GM19468 (cell line): ENCODE results near the gene TM9SF1.
A peak's percentile ranks its signal among the peaks of the same experiment; 100 is the strongest.
"Not testable (repeated sequence)": the region's sequence is repeated elsewhere in the genome, so short reads cannot be mapped to it uniquely, and the experiment has no call there.

ENCODE experiments used
- ATAC-seq: cut with Tn5 transposase; IDR thresholded peaks from one replicate; pipeline ENCODE4 v1.9.1; 2021; ENCODE audit warnings: mild to moderate bottlenecking, moderate library complexity, moderate number of reproducible peaks; ENCODE audit not compliant: unreplicated experiment; ENCODE audit errors: extremely low read depth

Gene TM9SF1

GRCh38 chr14:24226473-24226872 is 31.2 kb upstream of the TM9SF1 start:
- no peak for ATAC-seq

- no peak for ATAC-seq
These were observed 29.4 kb upstream of the TM9SF1 start for GRCh38 chr14:24224618-24225071.

DNA sequence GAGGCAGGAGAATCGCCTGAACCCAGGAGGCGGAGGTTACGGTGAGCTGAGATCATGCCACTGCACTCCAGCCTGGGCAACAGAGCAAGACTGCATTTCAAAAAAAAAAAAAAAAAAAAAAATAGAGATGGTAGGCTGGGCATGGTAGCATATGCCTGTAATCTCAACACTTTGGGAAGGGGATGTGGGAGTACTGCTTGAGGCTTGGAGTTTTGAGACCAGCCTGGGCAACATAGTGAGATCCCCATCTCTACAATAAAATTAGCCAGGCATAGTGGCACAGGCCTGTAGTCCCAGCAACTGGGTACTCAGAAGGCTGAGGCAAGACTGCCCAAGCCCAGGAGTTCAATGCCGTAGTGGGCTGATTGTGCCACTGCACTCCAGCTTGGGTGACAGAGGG is 27.7 kb upstream of the TM9SF1 start:
- not testable (repeated sequence) for ATAC-seq

DNA sequence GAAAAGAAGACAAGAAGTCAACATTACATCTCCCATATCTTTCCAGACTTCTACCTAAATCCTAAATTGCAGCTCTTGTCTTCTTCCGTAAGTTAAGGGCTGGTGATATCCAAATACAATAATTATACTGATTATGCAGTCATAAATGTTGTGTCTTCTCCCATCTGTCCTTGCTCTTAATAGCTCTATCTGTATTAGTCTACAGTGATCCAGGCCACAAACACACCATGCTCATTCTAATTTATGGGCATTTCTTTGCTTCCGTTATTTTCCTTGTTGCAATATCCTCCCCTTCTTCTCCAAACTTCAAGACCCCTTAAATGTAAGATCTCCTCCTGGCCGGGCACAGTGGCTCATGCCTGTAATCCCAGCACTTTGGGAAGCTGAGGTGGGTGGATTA is 24.3 kb upstream of the TM9SF1 start:
- no peak for ATAC-seq

DNA sequence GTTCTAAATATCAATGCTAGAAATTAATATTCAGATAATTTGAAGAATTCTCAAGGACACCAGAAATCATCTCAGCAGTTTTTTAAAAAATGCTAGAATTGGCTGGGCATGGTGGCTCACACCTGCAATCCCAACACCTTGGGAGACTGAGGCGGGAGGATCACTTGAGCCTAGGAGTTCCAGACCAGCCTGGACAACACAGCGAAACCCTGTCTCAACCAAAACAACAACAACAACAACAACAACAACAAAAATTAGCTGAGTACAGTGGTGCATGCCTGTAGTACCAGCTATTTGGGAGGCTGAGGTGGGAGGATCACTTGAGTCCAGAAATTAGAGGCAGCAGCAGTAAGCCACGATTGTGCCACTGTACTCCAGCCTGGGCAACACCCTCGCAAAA is 23.8 kb upstream of the TM9SF1 start:
- ATAC-seq: no peak

DNA sequence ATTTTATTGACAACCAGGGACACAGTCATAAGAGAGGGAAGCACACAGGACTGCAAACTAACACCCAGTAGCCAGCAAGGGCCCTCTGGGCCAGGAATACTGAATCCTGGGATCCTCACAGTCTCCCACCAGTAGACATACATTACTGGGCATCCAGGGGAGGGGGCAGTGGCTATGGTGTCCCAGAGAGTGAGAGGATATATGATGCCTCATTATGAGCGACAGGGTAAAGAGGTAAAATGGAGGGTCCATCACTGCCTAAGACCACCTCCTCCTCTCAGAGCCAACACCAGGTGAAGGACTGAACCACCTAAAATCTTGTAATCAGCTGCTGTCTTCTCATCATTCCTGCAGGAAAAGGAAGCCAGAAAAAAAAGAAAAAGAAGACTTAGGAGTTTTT is 21.6 kb upstream of the TM9SF1 start:
- not testable (repeated sequence) for ATAC-seq

DNA sequence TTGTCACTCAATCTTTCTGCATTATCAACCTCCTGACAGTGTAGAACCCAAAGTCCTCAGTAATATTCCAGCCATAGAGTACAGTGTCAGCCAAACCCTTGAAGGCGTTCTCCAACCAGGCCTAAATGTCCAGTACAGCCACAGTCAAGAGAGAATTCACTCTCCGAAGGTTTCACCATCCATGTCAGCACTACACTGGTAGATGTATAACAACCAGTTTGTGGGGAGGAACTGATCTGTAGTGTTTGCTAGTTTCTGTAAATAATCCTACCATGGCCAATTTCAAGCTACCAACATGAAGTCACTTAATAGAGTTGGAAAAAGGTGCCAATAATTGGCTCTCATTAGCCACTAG is 21.1 kb upstream of the TM9SF1 start:
- ATAC-seq: no peak

DNA sequence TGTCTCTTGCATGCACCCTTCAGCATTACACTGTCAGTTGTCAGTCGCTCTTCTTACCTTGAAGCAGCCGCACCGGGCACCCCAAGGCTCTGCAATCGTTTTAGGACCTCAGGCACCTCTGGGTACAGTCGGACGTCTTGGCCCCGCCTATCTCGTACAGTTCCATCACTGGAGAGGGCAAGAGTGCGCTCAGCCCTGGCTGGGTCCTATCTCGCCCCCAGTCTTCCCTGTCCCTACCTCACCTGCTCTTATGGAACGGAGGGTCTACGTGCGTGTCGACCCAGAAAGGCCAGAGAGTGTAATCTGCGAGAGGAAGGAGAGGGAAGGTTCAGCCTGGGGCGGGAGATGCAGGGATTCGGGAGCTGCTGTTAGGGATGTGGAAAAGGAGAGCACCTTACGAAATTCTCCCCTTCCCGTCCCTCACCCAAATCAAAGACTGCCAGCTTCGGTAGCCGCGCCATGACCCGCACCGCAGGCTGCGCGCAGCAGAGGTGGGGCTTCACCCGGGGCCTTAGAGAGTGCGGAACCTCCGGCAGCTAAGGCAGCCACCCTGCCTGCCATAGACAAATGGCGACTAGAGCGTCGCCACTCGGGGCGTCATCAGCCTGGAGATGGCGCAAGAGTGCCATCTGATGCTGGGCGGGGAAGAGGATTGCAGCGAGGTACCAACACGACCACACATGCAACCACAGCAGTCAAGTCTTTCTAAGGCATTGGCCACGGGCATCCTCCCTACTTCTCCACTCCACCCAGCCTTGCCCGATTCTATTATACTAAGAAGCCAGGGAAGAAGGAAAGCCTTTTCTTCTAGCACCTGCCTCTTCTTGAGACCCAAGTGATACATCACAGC is 20.5 kb upstream of the TM9SF1 start, which contains the start of gene MDP1:
MDP1 (minus strand) TSS at position 572 of the 850 bp plus-strand sequence; CDS start at position 461, 111 bp downstream.
- peak; percentile 70 for ATAC-seq

DNA sequence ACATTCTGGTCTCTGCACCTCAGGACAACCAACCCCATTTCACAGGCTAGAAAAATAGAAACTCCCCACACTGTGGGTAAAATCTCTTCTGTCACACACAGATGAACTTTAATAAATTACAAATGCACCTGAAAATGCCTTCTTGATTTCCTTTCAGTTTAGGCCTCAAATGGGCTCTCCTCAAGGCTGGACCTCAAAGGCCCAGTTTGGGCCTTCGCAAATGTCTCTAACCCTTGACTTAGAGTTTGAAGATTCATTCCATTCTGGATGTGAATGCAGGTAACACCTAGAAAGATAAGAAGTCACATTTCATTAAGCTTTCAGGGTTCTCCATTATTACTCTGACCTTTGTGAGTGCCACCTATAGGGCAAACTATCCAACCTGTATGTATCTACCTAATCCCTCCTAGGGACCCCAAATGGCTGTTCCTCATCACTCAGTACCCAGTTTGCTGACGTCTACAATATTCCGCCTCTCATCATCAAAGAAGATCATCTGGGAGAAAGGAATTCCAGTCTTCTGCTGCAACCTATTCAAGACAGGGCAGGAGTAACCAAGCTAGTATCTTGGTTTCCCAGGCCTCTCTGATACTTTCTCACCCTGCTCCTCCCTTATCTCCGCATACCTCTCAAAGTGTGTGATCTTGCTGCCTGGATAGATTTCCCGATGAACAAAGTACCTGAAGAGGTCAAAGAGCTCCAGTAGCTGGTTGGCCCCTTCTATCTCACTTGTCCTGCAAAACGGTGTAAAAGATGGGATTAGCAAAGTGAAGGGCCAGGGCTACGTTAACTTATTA is 18.8 kb upstream of the TM9SF1 start:
- ATAC-seq: no peak

DNA sequence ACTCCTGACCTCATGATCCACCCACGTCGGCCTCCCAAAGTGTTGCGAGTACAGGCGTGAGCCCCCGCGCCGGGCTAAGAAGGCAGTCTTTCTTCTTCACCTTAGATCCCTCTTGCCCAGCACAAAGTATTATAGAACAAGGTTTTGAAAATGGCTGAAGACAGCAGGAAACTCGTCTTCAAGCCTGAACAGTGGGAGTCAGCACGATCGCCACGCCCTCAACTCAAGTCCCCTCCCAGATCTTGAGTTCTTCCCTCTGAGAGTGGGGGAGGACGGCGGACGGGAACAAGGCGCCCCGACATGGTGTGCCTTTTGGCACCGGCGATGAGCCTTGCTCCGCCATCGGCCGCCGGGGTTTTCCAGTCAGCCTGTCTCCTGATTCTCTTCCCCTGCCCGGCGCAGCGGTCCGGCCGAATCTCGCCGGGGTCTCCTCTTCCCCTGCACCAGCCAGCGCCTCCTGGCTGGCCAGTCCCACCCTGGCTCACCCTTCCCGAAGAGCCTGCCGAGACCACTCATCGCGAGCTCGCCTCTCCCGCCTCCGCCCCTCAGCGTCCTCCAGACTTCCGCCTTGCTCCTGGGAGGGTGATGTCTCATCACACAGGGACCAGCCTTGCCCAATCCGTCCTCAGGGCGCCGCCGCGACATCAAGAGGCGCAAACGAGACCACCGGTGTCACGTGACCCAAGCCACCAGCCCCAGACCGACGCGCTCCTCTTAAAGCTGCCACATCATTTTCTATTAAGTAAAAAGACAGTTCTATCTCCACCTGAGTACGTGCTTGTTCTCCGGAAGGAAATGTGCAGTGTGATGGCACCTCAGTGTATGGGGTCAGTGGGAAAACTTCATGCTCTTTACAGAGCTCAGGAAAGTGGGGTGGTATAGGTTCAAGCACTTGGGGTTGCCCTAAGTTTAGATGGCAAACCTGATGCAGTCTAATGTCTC is 18.0 kb upstream of the TM9SF1 start, which contains the start of gene CHMP4A:
CHMP4A (minus strand) TSS at position 565 of the 942 bp plus-strand sequence; CDS start at position 516, 49 bp downstream.
- peak; percentile 70 for ATAC-seq

DNA sequence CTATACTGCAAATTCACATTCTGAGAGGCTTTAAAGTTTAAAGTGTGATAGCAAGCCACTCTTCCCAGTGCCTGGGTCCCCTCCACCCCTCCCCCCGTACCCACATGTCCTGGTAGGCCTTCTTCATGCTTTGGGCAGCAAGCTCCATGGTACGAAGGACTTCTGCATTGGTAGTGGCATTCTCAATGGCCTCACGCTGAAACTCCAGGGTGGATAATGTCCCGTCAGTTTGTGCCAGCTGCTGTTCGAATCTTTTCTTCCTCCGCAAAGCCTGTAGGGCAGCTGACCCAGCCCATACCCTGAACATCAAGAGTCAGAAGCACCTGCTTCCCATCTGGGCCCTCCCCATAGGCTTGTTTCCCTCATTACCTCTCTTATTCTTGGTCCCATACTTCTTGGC is 16.1 kb upstream of the TM9SF1 start:
- no peak for ATAC-seq

DNA sequence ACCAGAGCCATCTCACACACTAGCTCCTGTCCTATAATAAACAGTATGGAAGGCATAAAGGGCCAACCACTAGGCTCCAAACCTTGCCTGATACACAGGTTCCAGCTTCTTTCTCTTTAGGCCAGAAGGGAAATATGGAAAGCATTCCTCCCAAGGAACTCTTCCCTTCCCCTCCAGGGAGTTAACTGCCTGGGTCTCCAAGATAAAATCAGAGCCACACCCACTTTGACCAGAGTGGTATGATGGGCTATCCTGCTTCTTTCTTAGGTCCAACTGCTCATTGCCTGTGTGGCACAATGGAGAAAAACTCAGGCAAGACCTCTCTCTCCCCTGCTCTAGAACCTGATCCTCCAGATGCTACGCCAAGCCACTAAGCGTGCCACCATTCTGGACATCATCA is 12.4 kb upstream of the TM9SF1 start:
- ATAC-seq: no peak

DNA sequence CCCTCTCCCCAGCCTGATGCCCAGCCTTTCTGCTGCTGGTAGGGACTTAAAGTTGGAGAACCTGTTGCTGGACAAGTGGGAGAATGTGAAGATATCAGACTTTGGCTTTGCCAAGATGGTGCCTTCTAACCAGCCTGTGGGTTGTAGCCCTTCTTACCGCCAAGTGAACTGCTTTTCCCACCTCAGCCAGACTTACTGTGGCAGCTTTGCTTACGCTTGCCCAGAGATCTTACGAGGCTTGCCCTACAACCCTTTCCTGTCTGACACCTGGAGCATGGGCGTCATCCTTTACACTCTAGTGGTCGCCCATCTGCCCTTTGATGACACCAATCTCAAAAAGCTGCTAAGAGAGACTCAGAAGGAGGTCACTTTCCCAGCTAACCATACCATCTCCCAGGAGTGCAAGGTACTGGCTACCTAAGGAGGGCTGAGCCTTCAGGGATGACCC is 11.9 kb upstream of the TM9SF1 start:
- ATAC-seq: no peak

GRCh38 chr14:24206260-24207103 is 11.2 kb upstream of the TM9SF1 start:
- ATAC-seq: no peak

DNA sequence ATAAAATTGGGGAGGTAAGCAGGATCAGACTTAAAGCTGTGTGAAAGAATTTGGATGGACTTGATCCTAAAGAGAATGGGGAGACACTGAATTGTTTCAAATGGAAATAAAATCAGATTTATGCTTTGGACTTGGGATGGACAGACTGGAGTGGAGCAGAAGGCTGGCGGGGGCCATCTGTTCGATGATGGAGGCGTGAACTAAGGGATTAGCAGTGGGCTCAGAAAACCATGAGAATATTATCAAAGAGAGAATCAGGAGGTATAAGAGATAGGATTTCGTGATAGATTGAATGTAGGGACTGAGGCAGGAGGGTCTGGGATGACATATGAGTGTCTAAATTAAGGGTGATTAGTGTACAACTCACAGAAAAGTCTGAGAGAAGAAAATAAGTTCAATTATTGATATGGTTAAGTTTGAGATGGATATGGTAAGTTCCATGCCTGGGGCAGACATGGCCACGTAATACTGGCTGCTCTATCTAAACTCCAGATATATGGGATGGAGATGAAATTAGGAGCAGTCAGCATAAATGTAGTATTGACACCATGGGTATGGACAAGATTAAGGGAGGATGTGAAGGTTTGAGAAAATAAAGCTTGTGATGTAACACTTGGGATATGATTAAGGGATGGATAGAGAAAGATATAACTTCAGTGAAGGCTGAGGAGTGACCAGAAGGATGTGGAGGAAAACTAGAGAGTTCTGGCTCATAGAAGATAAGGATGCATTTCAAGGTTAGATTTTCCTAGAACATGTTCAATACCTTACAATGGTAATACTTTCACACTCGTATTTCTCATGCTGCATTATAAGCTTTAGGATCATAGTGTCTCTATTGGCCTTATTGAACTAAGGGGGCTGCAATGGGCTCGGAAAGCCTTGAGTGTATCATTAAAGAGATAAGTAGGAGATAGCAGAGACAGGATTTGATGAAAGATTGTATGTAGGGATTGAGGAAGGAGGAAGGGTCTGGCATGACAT is 9.2 kb upstream of the TM9SF1 start:
- ATAC-seq: no peak

DNA sequence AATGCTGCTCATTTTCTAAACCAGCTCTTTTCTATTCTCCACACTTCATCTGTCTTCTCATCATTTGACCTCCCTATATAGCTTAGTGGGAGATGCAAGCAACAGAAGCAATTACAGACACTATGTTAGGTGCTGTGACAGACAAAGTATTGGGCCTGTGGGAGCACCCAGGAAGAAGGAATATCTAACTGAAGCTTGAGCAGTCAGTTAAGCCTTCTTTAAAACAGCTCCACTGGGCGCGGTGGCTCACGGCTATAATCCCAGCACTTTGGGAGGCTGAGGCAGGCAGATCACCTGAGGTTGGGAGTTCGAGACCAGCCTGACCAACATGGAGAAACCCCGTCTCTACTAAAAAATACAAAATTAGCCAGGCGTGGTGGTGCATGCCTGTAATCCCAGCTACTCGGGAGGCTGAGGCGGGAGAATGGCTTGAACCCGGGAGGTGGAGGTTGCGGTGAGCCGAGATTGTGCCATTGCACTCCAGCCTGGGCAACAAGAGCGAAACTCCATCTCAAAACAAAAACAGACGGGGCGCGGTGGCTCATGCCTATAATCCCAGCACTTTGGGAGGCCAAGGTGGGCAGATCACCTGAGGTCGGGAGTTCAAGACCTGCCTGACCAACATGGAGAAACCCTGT is 8.1 kb upstream of the TM9SF1 start:
- ATAC-seq: not testable (repeated sequence)

- ATAC-seq: not testable (repeated sequence)
These were observed 7.3 kb upstream of the TM9SF1 start for GRCh38 chr14:24202538-24202937.
